H1 (cell line): ENCODE data around the gene ABHD6. TPM values are rescaled to one million over a fixed set of nuclear protein-coding genes. Genes with fewer than 3 reads are reported as not detected.

Experiments
- GTF2F1 ChIP-seq: IDR thresholded peaks from 2 replicates; pipeline ENCODE4 v1.6.1; 2012; ENCODE audit warnings: low read depth, low read length, improper control_type of control experiment, borderline replicate concordance
- polyA plus RNA-seq, 7 experiments: library from polyadenylated mRNA; depleted of rRNA in 3 of 7; stranded (reverse) in 5 of 7; unstranded in 2 of 7; fragments of >200 nt in 5 of 7; fragments of 200-250 nt in 2 of 7; gene quantifications; 1 replicate in 5 of 7; 2 replicates in 1 of 7; 4 replicates in 1 of 7; pipeline versions ENCODE4 v1.2.1 to v1.2.3, GENCODE V29; 2011 to 2013; ENCODE audit warnings: missing spikeins in 2 of 7, mixed read lengths in 2 of 7
- total RNA-seq: library from RNA; stranded (reverse); fragmentation: NEBNext Ultra II Directional; extraction: Animal tissue kit (Norgen Biotek cat#: 25700); gene quantifications from 2 replicates; pipeline ENCODE4 v1.2.1, GENCODE V29; 2021

The ABHD6 gene
- total and polyA plus RNA-seq, 2 of the 8 experiments (the other 6 are each of a cell fraction or from before 2014, with no cell fraction given): 5.9 to 6.6 TPM

DNA sequence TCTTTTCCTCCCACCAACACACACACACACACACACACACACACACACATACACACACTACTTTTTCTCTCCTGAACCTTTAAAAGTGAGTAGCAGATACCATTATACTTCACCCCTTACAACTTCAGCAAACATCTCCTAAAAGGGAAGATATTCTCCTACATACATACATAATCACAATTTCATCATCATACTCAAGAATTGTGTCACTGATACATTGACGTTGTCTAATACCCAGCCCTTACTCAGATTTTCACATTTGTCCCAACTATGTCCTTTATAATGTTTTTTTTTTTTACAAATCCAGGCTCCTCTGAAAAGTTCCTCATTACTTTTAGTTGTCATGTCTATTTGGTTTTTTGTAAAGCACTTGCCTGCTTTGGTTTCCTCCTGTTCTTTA lies 18.5 kb downstream of the ABHD6 start (continued):
- TF ChIP-seq GTF2F1: no peak
- TF ChIP-seq, all 59 proteins: peak for 0
